Effector memory CD4-positive, alpha-beta T cell (primary cell): ENCODE measurements around the gene B3GALT5.

Source experiments
- DNase-seq, 3 donors: peaks; one replicate each; pipeline ENCODE4 v3.0.0-alpha.2; 2020
- H3K27ac ChIP-seq: 2 replicates; pipeline ENCODE4 v1.7.0; 2013; ENCODE audit warnings: mild to moderate bottlenecking, low read length, moderate library complexity; ENCODE audit not compliant: insufficient read depth, poor library complexity, severe bottlenecking
- H3K27me3 ChIP-seq: replicated peaks from 2 replicates; pipeline ENCODE4 v1.7.0; 2013; ENCODE audit warnings: mild to moderate bottlenecking, low read length; ENCODE audit not compliant: insufficient read depth, control insufficient read depth, poor library complexity, severe bottlenecking
- H3K36me3 ChIP-seq: 2 replicates; pipeline ENCODE4 v1.7.0; 2013; ENCODE audit warnings: mild to moderate bottlenecking, low read length, moderate library complexity; ENCODE audit not compliant: control insufficient read depth, insufficient read depth
- H3K4me1 ChIP-seq: 2 replicates; pipeline ENCODE4 v1.7.0; 2013; ENCODE audit warnings: low read length, mild to moderate bottlenecking; ENCODE audit not compliant: control insufficient read depth, insufficient read depth, poor library complexity, severe bottlenecking
- H3K4me3 ChIP-seq: 2 replicates; pipeline ENCODE4 v1.7.0; 2013; ENCODE audit warnings: low read length, low read depth, mild to moderate bottlenecking; ENCODE audit not compliant: insufficient read depth, poor library complexity, severe bottlenecking
- H3K9me3 ChIP-seq: 2 replicates; pipeline ENCODE4 v1.7.0; 2013; ENCODE audit warnings: mild to moderate bottlenecking, low read length, moderate library complexity; ENCODE audit not compliant: control insufficient read depth

Gene B3GALT5

GRCh38 chr21:39712273-39712672 lies 99.5 kb downstream of the B3GALT5 start:
- Histone ChIP-seq H3K9me3 (no peaks in the 10 kb centered on the region), H3K4me1 (no peaks in the 10 kb centered on the region), H3K4me3 (no peak overlapping the region), H3K36me3 (no peaks in the 10 kb centered on the region), H3K27ac (no peak overlapping the region), H3K27me3 (no peaks in the 10 kb centered on the region)
- DNase-seq, result no peak

DNA sequence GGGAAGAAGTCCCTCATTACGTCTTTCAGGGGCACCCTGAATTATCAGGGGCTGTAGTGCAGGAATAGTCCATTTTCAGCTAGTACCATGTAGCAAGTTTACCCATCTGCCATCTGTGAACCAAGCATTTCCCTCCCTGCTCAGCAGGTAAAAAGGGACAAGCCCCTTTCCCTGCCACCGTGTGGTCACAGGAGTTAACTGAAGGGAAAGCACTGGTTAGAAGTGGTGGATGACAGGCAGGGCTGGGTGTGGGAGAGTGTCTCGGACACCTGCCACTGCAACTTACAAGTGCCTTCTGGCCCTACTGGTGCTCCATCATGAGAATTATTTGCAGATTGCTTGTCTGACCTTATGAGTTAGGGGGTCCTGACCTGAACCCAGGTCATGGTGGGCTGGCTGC lies 100.2 kb downstream of the B3GALT5 start:
- no peaks in the 10 kb centered on the region for H3K9me3 ChIP-seq
- no peaks in the 10 kb centered on the region for H3K36me3 ChIP-seq
- no peaks in the 10 kb centered on the region for H3K4me1 ChIP-seq
- no peak for DNase-seq
- H3K27me3 ChIP-seq, result no peaks in the 10 kb centered on the region
- no peak overlapping the region for H3K27ac ChIP-seq
- H3K4me3 ChIP-seq, result no peak overlapping the region

GRCh38 chr21:39713905-39714304 lies 101.2 kb downstream of the B3GALT5 start:
- H3K27ac ChIP-seq, result no peak overlapping the region
- no peaks in the 10 kb centered on the region for H3K36me3 ChIP-seq
- no peak for DNase-seq
- no peaks in the 10 kb centered on the region for H3K27me3 ChIP-seq
- no peaks in the 10 kb centered on the region for H3K9me3 ChIP-seq
- no peak overlapping the region for H3K4me3 ChIP-seq
- H3K4me1 ChIP-seq, result no peaks in the 10 kb centered on the region

DNA sequence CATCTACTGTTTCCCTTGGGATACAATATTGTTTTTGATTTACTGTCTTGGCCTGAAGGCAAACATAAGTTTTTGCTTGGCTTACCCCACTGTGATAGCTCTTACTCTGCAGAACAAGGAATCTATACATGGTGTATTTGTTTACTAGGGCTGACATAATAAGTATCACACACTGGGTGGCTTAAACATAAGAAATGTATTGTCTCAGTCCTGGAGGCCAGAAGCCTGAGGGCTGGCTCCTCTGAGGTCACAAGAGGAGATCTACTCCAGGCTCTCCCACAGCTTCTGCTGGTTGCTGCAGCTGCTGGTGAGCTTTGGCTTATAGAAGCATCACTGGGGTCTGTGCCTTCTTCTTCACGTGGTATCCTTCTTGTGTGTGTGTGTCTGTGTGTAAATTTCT lies 101.6 kb downstream of the B3GALT5 start:
- no peaks in the 10 kb centered on the region for H3K27me3 ChIP-seq
- H3K4me1 ChIP-seq, result no peaks in the 10 kb centered on the region
- no peak overlapping the region for H3K27ac ChIP-seq
- no peaks in the 10 kb centered on the region for H3K36me3 ChIP-seq
- no peak overlapping the region for H3K4me3 ChIP-seq
- no peak for DNase-seq
- H3K9me3 ChIP-seq, result no peaks in the 10 kb centered on the region

DNA sequence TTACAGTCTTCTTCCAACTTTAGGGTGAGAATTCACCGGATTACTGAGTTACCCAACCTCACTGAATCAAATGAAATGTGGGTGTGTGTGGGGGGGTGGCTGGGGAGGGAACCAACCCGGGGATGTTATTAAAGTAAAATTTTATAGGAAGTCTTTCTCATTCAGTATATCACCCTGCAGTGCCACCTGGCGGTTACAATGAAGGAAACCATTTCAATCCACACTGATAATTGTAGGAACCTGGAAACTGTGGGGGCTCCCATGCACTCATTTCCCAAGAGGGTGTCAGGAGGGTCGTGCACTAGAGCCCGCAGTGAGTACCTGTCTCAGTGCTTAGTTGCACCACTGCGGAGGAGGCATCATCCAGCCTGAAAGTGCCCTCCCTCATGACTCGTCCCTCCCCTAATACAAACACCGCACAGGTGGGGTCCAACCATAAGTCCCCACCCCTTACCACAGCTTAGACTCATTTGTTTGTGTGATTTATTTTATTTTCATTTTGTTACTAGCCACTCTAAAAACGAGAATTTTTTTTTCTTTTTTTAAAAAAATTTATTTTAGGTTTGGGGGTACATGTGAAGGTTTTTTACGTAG lies 103.2 kb downstream of the B3GALT5 start:
- peak in 1 of 3 donors; percentile 9 for DNase-seq
- H3K9me3 ChIP-seq, result no peaks in the 10 kb centered on the region
- no peak overlapping the region for H3K4me3 ChIP-seq
- no peaks in the 10 kb centered on the region for H3K27me3 ChIP-seq
- no peak overlapping the region for H3K27ac ChIP-seq
- no peaks in the 10 kb centered on the region for H3K36me3 ChIP-seq
- H3K4me1 ChIP-seq, result no peaks in the 10 kb centered on the region

- Histone ChIP-seq H3K27ac (no peak overlapping the region), H3K4me1 (no peaks in the 10 kb centered on the region), H3K4me3 (no peak overlapping the region), H3K9me3 (no peaks in the 10 kb centered on the region), H3K27me3 (no peaks in the 10 kb centered on the region), H3K36me3 (no peaks in the 10 kb centered on the region)
- DNase-seq, result no peak
Measured at GRCh38 chr21:39720126-39720778, 107.5 kb downstream of the B3GALT5 start.

- Histone ChIP-seq H3K4me3 (no peak overlapping the region), H3K27me3 (no peaks in the 10 kb centered on the region), H3K4me1 (no peaks in the 10 kb centered on the region), H3K36me3 (no peaks in the 10 kb centered on the region), H3K27ac (no peak overlapping the region), H3K9me3 (no peaks in the 10 kb centered on the region)
- DNase-seq, result no peak
Measured at GRCh38 chr21:39721885-39722284, 109.1 kb downstream of the B3GALT5 start.
